BE2C (cell line): Measurements from ENCODE around the gene CCDC17.

Experiments
- DNase-seq: peaks from one replicate; pipeline ENCODE4 v3.0.0-alpha.2; 2020
- H3K27me3 ChIP-seq: fragments of 250-450 bp; sonication (Bioruptor Pico); 2 replicates; pipeline ENCODE4 v1.5.1; 2020; ENCODE audit warnings: mild to moderate bottlenecking
- H3K36me3 ChIP-seq: fragments of 250-450 bp; sonication (Bioruptor Pico); 2 replicates; pipeline ENCODE4 v1.5.1; 2020; ENCODE audit warnings: mild to moderate bottlenecking
- H3K4me1 ChIP-seq: fragments of 250-450 bp; sonication (Bioruptor Pico); 2 replicates; pipeline ENCODE4 v1.5.1; 2020
- H3K4me3 ChIP-seq: 2 replicates; pipeline ENCODE4 v1.5.1; 2011; ENCODE audit warnings: low read depth, low read length
- H3K9me3 ChIP-seq: fragments of 250-450 bp; sonication (Bioruptor Pico); 2 replicates; pipeline ENCODE4 v1.5.1; 2020
- CTCF ChIP-seq: IDR thresholded peaks from 2 replicates; pipeline ENCODE4 v1.5.1; 2012; ENCODE audit warnings: mild to moderate bottlenecking, low read depth, low read length

Gene CCDC17

GRCh38 chr1:45647248-45648021 is 23.6 kb upstream of the CCDC17 start:
- Histone ChIP-seq H3K36me3 (peaks cover 3% of the 10 kb centered on the region; the same call in 1 of the 2 replicates), H3K4me3 (no peak overlapping the region), H3K4me1 (no peaks in the 10 kb centered on the region), H3K27me3 (no peaks in the 10 kb centered on the region), H3K9me3 (no peaks in the 10 kb centered on the region)
- DNase-seq: no peak
- no peak for TF ChIP-seq CTCF

- no peak overlapping the region for H3K4me3 ChIP-seq
- no peak for DNase-seq
- H3K9me3 ChIP-seq: no peaks in the 10 kb centered on the region
- no peaks in the 10 kb centered on the region for H3K4me1 ChIP-seq
- no peaks in the 10 kb centered on the region for H3K27me3 ChIP-seq
- no peak for TF ChIP-seq CTCF
- H3K36me3 ChIP-seq: peaks cover 2% of the 10 kb centered on the region; the same call in 1 of the 2 replicates
These were observed 20.8 kb upstream of the CCDC17 start for GRCh38 chr1:45644661-45645060.

GRCh38 chr1:45643978-45644377 is 20.1 kb upstream of the CCDC17 start:
- Histone ChIP-seq H3K27me3 (no peaks in the 10 kb centered on the region), H3K9me3 (no peaks in the 10 kb centered on the region), H3K4me1 (no peaks in the 10 kb centered on the region), H3K36me3 (peaks cover 2% of the 10 kb centered on the region; the same call in 1 of the 2 replicates), H3K4me3 (no peak overlapping the region)
- no peak for TF ChIP-seq CTCF
- DNase-seq: no peak

- Histone ChIP-seq H3K27me3 (no peaks in the 10 kb centered on the region), H3K9me3 (no peaks in the 10 kb centered on the region), H3K36me3 (peaks cover 2% of the 10 kb centered on the region; the same call in 1 of the 2 replicates), H3K4me1 (no peaks in the 10 kb centered on the region), H3K4me3 (no peak overlapping the region)
- DNase-seq: no peak
- TF ChIP-seq CTCF: no peak
These were observed 19.5 kb upstream of the CCDC17 start for GRCh38 chr1:45643321-45643720.

- H3K9me3 ChIP-seq: no peaks in the 10 kb centered on the region
- no peaks in the 10 kb centered on the region for H3K27me3 ChIP-seq
- no peak for TF ChIP-seq CTCF
- no peak for DNase-seq
- peaks cover 2% of the 10 kb centered on the region; the same call in 1 of the 2 replicates for H3K36me3 ChIP-seq
- H3K4me3 ChIP-seq: no peak overlapping the region
- H3K4me1 ChIP-seq: no peaks in the 10 kb centered on the region
These were observed 16.4 kb upstream of the CCDC17 start for GRCh38 chr1:45640293-45640692.

- no peak for DNase-seq
- Histone ChIP-seq H3K36me3 (peaks cover 14% of the 10 kb centered on the region), H3K27me3 (no peaks in the 10 kb centered on the region), H3K9me3 (no peaks in the 10 kb centered on the region), H3K4me3 (no peak overlapping the region), H3K4me1 (no peaks in the 10 kb centered on the region)
- no peak for TF ChIP-seq CTCF
These were observed 11.4 kb upstream of the CCDC17 start for GRCh38 chr1:45635211-45635610.
